ENCODE results near the gene WDR37.
"Not testable (repeated sequence)": the region's sequence is repeated elsewhere in the genome, so short reads cannot be mapped to it uniquely, and the experiment has no call there.

The WDR37 gene

GRCh38 chr10:1153805-1154351 lies 97.7 kb downstream of the WDR37 start:
- no peak for DNase-seq (ENCODE audit: low spot score)

- no peak for DNase-seq (ENCODE audit: low spot score)
Observed at GRCh38 chr10:1154531-1155295, 98.5 kb downstream of the WDR37 start.

GRCh38 chr10:1155791-1156615 lies 99.8 kb downstream of the WDR37 start:
- no peak for DNase-seq (ENCODE audit: low spot score)

GRCh38 chr10:1156616-1156886 lies 100.4 kb downstream of the WDR37 start:
- DNase-seq (ENCODE audit: low spot score) = no peak

GRCh38 chr10:1156921-1157614 lies 100.9 kb downstream of the WDR37 start:
- DNase-seq (ENCODE audit: low spot score) = no peak

- no peak for DNase-seq (ENCODE audit: low spot score)
Observed at GRCh38 chr10:1157615-1157933, 101.4 kb downstream of the WDR37 start.

DNA sequence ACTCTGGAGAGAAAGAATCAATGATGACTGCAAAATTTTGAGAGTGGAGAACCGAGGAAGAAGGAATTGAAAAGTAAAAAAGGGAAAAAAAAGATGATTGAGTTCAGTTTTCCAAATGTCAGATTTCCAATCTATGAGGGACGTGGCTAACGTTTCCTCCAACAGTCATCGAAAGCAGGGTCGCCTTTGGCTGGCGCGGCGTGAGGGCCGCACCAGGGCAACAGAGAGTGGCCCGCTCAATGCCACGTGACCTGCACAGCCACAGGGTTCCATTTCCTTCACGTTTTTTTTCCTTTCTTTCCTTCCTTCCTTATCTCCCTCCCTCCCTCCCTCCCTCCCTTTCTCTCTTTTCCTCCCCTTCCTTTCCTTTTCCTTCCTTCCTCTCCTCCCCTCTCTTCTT lies 101.9 kb downstream of the WDR37 start:
- DNase-seq (ENCODE audit: low spot score) = no peak

DNA sequence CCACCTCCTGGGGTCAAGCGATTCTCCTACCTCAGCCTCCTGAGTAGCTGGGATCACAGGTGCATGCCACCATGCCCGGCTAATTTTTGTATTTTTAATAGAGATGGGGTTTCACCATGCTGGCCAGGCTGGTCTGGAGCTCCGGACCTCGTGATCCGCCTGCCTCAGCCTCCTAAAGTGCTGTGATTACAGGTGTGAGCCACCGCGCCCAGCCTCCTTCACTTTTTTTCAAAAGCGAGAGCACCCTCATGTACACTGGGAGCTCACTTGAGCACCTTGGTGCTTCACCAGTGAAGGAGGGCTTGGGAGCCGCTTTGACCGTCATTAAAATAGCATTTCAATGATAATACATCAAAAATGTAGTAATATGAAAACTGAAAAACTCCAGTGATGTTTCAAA lies 102.4 kb downstream of the WDR37 start:
- DNase-seq (ENCODE audit: low spot score) = not testable (repeated sequence)

DNA sequence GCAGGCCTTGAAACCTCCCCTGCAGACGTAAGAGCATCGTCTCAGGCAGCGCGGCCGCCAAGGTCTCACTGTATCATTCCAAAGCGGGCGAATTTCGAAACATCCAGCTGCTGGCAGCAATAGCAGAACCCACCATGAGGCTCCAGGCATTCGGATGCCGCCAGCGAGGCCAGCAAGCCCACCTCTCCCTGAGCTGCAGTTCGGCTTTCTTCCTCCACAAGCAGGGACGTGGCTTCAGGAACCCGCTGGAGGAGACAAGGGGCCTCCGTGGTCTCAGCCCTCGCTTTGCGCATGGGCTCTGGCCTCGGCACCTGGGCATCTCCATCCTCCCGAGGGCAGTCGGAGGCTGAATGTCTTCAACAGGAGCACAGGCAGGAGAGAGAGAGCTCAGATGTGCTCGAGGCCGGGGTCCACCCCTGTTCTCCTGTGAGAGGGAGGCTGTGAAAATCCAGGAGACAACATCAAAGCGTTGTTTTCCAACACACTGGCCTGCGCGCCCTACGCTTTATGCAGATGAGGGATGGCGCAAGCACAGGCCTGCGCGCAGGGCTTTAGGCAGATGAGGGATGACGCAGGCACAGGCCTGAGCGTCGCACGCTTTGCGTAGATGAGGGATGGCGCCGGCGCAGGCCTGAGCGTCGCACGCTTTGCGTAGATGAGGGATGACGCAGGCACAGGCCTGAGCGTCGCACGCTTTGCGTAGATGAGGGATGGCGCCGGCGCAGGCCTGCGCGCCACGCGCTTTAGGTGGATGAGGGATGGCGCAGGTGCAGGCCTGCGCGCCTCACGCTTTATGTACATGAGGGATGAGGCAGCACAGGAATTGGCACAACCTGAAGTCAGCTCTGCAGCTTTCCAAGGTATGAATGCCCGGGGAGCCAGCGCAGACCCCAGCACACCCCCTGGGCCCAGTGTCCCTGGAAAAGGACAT lies 103.2 kb downstream of the WDR37 start:
- no peak for DNase-seq (ENCODE audit: low spot score)

- no peak for DNase-seq (ENCODE audit: low spot score)
Observed at GRCh38 chr10:1160561-1161314, 104.6 kb downstream of the WDR37 start.

- DNase-seq (ENCODE audit: low spot score) = not testable (repeated sequence)
Observed at GRCh38 chr10:1161315-1161673, 105.1 kb downstream of the WDR37 start.

GRCh38 chr10:1162481-1163203 lies 106.5 kb downstream of the WDR37 start:
- DNase-seq (ENCODE audit: low spot score) = no peak

DNA sequence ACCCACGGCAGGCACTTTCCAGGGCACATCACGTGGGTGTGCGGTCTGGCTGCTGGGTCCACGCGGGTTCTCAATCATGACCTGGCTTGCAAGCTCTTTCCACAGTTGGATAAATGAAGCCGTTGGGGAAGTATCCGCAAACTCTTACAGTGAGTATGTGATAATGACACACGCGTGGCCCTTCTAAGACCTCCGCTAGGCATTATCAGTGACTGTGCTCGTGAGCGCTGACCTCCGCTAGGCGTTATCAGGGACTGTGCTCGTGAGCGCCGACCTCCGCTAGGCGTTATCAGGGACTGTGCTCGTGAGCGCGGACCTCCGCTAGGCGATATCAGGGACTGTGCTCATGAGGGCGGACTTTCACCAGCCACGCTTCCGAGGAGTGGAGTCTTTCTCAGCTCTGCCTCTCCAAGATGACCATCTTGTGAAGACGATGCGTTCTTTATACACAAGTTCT lies 107.0 kb downstream of the WDR37 start:
- DNase-seq (ENCODE audit: low spot score) = no peak

- no peak for DNase-seq (ENCODE audit: low spot score)
Observed at GRCh38 chr10:1163831-1164230, 107.6 kb downstream of the WDR37 start.

DNA sequence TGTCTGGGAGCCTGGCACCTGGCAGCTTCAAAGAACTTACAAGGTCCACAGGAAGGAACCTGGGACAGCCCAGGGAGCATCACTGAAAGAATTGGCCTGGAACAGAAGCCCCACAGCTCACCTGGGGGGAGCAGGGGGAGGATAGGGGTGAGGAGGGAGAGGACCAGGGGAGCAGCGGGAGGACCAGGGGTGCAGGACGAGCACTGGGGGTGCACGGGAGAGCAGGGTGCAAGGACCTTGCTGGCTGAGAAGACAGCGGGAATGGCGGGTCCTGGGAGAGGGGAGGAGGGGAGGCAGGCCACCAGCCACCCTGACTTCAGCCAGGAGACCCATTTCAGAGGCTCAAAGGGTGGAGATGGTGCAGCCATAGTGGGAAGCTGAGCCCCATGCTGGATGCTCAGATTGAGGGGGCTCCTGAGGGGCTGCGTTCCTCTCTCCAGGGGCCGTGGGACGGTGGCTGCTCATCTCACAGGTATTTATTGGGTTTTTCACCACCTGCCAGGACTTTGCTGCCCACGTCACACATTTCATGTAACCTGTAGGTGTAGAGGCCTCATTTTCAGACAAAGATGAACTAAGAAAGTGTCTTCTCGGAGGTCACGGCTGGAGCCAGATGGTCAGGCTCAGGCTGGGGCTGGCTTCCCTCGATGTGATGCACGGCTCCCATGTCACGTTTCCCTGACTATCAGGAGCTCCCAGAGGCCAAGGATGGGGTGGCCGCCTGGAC lies 110.1 kb downstream of the WDR37 start:
- DNase-seq (ENCODE audit: low spot score) = no peak

GRCh38 chr10:1166828-1167275 lies 110.7 kb downstream of the WDR37 start:
- DNase-seq (ENCODE audit: low spot score) = no peak

DNA sequence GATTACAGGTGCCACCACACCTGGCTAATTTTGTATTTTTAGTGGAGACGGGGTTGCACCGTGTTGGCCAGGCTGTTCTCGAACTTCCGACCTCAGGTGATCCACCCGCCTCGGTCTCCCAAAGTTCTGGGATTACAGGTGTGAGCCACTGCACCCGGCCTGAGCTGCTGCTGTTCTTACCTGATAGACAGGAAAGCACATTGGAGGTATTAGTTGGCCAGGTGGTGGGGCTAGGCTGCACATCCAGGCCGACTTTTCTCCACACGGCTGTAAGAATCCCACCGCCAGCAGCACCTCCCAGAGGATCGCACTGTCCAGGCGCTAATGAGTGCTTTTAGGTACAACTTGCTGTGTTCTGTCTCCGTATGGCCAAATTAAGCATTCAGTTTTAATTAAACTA lies 112.6 kb downstream of the WDR37 start:
- no peak for DNase-seq (ENCODE audit: low spot score)

- DNase-seq (ENCODE audit: low spot score) = no peak
Observed at GRCh38 chr10:1169186-1169885, 113.2 kb downstream of the WDR37 start.

Measured in GM03348 (cell line).